GM12865 (cell line): ENCODE data around the gene THAP8.

ENCODE experiments used
- DNase-seq: peaks from one replicate; pipeline ENCODE4 v3.0.0; 2010; ENCODE audit warnings: low read depth
- H3K4me3 ChIP-seq: 2 replicates; pipeline ENCODE4 v1.5.1; 2011; ENCODE audit warnings: mild to moderate bottlenecking, low read depth, low read length, control low read depth
- CTCF ChIP-seq: IDR thresholded peaks from 2 replicates; pipeline ENCODE4 v1.5.1; 2011; ENCODE audit warnings: low read length, control low read depth, low read depth, inconsistent platforms; ENCODE audit not compliant: insufficient read depth; ENCODE audit errors: missing control alignments

The THAP8 gene

GRCh38 chr19:36058481-36059179 is 4.5 kb upstream of the THAP8 start:
- DNase-seq = no peak
- no peak overlapping the region for H3K4me3 ChIP-seq
- TF ChIP-seq CTCF = no peak

DNA sequence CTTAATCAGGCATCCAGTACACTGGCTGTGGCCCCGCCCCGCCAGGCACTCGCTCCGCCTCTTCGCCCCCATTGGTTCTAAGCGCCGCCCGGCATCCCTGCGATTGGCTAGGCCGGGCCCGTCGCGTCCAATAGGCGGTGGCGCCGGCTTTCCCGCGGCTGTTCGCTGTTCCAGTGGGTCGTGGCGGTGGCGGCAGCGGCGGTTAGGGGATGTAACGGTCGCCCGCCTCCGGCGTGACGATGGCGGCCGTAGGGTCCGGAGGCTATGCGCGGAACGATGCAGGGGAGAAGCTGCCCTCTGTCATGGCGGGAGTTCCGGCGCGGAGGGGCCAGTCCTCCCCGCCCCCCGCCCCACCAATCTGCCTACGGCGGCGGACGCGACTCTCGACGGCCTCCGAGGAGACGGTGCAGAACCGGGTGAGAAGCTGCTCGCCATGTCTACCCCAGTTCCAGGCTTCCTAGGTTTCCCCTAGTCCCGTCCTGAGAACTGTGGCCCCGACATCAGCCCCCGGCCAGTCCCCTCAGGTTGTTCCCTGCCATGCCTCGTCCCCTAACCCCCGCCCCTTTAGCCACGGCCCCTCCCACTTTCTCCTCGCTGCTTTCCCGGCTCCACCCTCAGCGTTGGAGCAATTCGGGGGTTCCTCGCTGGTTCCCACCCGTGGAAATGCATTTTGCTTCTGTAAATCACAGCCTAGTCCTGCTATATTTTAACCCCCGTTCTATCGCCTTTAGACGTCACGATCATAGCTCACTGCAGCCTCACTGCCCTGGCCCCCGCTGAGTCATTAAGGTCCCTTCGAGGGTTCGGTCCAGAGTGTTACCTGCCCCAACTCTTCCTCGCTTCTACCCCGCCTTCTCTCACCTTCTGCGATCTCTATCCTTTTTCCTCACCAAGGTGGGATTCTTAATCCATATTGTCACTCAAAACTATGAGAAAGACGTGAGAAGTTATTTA is 925 bp upstream of the THAP8 start, which contains the start of gene WDR62:
Gene WDR62, plus strand, starts transcription at position 165 of the 954 bp plus-strand sequence. Its CDS starts 75 bp downstream, at position 240.
- peak; percentile 95 for DNase-seq
- TF ChIP-seq CTCF = no peak
- H3K4me3 ChIP-seq = peak within 1 kb of the TSS; percentile 60

DNA sequence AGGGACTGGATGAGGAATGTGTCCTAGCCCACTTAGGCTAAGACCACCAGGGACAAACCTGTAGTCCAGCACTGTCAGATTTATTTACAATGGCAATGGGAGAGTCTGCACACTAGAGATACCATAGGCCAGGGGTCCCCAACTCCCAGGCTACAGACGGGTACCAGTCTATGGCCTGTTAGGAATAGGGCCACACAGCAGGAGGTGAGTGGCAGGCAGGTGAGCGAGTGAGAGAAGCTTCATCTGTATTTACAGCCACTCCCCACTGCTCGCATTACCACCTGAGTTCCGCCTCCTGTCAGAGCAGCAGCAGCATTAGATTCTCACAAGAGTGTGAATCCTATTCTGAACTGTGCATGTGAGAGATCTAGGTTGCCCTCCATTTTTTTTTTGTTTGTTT is 2.4 kb downstream of the THAP8 start:
- TF ChIP-seq CTCF = no peak
- DNase-seq = no peak
- H3K4me3 ChIP-seq = no peak overlapping the region

- no peak for TF ChIP-seq CTCF
- DNase-seq = no peak
- no peak overlapping the region for H3K4me3 ChIP-seq
Measured at GRCh38 chr19:36051236-36051635, 2.8 kb downstream of the THAP8 start.

GRCh38 chr19:36049080-36049698 is 4.9 kb downstream of the THAP8 start:
- no peak for TF ChIP-seq CTCF
- H3K4me3 ChIP-seq = no peak overlapping the region
- DNase-seq = no peak

- TF ChIP-seq CTCF = no peak
- H3K4me3 ChIP-seq = no peak overlapping the region
- DNase-seq = no peak
Measured at GRCh38 chr19:36047835-36048234, 6.2 kb downstream of the THAP8 start.
